Hematopoietic multipotent progenitor cell treated with erythropoietin and hydrocortisone succinate and interleukin-3 and kit ligand, for 8 days (in vitro differentiated cells): Measurements from ENCODE around the gene PDCD1.

Experiments
- DNase-seq: peaks from one replicate; pipeline ENCODE4 v3.0.0-alpha.2; 2015

Gene PDCD1

DNA sequence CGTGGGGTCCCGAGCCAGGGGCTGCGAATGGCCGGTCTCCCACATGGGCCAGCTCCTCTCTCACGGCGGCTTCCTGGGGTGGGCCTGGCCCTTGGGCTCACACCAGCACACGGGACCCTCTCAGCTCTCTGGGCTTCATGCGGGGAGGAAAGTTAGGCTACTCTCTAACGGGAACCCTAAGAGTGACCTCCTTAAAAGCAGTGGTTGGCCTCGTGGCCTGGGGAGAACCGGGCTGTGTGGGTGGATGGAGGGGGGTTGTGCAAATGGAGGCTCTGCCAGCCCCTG, 36.7 kb upstream of the PDCD1 start:
- no peak for DNase-seq

GRCh38 chr2:241894681-241895426, 36.2 kb upstream of the PDCD1 start:
- DNase-seq: no peak

DNA sequence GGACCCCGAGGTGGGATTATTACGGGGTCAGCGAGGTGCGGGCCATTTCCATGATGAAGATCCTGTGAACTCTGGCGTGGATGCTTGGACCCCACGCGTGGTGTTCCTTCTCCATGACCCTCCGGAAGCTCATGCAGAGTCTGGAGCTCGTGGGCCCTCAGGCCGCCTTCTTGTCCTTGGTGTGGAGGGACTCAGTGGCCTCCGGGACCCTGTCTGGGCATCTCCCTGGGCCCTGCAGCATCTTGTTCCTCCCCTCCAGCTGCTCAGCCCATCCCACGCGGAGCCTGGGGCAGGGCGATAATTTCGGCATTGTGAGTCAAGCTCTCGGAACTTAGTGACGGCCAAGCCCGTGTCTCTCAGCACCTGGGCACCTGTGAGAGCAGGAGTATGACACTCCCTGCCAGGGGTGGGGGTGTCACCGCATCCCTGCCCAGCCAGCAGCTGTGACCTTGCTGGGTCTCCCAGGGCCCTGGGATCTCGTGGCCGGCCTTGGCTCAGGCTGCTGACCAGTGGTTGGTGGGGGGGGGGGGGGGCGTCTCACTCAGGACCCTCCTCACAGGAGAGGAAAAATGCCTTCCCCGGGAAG, 35.5 kb upstream of the PDCD1 start:
- no peak for DNase-seq

GRCh38 chr2:241893265-241893664, 34.6 kb upstream of the PDCD1 start:
- no peak for DNase-seq

GRCh38 chr2:241892299-241893137, 33.8 kb upstream of the PDCD1 start:
- DNase-seq: peak; percentile 23

DNA sequence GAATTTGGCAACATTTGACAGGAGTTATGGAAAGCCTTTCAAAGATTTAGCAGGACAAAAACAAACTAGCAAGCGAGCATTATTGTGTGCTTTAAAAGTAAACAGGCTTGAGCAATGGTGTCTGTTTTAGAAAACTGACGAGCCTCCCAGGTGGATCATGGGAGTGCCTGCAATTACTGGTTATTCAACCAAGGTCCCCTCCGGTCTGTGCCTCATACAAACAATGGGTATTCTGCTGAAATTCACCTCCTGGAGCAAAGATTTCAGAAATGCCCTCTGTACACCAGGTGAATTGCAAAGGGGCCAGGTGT, 33.2 kb upstream of the PDCD1 start:
- DNase-seq: no peak

GRCh38 chr2:241891315-241891987, 32.8 kb upstream of the PDCD1 start:
- no peak for DNase-seq

DNA sequence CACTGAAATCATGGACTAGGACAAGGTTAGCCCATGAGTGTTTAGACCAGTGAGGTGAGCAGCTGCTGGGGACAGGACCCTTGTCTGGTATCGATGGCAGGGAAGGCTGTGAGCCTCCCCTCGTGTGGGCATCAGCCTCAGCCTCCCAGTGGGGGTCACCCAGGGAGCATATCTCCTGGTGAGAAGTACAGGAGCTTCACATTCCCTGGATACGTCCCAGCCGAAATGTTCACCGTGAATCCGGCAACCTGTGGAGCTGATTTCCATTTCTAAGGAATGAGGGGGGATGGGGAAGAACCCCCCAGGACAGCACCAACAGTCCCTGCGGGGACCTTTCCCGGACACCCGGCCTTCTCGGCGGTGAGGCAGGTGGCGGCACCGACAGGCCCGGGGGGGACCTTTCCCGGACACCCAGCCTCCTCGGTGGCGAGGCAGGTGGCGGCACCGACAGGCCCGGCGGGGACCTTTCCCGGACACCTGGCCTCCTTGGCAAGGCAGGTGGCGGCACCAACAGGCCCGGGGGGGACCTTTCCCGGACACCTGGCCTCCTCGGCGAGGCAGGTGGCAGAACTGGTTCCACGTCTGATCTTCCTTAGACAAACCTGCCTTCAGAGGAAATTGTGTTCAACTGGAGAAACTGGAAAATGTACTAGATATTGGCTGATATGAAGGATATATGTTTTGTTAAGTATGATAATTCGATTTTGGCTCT, 32.0 kb upstream of the PDCD1 start:
- no peak for DNase-seq

GRCh38 chr2:241888641-241889040, 29.9 kb upstream of the PDCD1 start:
- no peak for DNase-seq

DNA sequence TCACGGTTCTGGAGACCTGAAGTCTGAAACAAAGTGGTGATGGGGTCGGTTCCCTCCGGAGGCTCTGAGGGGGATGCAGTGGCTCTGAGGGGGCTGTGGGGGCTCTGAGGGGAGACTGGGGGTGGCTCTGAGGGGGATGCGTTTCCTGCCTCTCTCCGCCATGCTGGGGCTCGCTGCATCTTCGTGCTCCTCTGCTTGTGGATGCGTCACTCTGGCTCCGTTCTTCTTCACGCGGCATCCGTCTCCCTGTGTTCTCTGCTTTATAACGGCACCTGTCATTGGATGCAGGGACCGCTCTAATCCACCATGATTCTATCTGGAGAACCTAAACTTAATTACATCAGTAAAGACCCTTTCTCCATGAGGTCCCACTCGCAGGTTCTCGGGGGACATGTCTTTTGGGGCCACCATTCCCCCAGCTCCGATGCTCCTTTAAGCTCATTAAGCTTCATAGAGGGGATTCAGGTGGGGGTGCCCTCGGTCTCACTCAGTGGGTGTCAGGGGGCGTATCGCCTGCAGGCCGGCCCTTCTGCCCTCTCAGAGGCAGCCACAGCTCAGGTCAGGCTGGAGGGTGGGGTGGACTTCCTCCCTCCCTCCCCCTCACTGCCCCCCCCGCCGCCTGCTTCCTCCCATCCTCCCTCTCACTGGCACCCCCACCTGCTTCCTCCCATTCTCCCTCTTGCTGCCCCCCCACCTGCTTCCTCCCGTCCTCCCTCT, 29.3 kb upstream of the PDCD1 start:
- no peak for DNase-seq

GRCh38 chr2:241886840-241887447, 28.2 kb upstream of the PDCD1 start:
- DNase-seq: no peak

GRCh38 chr2:241885946-241886643, 27.4 kb upstream of the PDCD1 start:
- no peak for DNase-seq

DNA sequence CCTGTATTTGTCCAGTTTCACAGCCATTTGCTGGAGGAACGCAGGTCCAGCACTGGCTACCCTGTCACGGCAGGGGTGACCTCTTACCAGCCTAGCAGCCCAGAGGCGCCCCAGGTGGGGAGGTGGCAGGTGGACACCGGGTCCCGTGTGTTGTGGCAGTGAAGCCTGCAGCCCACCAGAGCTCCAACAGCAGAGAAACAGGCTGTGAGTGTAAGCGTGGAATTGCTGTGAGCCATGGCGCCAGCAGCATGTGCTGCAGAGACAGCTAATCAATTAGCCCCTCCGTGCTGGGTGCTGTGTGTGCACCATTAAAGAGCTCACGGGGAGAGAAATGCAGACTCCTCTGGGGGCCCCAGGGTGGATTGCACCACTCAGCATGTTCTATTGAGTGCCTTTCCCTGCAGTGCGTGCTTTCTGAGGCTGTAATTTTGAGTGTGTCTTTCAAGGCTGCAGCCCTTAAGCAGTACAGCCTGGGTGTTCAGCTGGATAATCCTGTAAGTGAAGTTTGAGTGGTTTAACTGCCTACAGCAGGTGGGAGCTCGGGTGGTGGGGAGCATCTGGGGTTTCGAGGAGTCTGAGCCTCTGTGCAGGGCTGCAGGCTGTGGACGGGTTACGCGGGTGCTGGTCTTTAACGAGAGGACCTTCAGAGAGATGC, 26.7 kb upstream of the PDCD1 start:
- no peak for DNase-seq

DNA sequence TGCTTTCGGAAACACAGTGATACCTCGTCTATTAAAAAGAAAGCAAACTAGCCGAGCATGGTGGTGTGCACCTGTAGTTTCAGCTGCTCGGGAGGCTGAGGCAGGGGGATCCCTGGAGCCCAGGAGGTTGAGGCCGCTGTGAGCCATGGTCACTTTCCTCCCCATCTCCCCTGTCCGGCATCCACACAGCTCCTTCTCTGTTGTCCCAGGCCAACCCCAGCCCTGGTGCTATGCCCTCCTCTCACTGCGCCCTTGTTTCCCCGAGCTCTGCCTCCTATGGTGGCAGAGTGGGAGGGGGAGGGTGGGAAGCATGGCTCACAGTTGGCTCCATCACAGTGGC, 26.2 kb upstream of the PDCD1 start:
- no peak for DNase-seq

GRCh38 chr2:241882091-241882625, 23.5 kb upstream of the PDCD1 start:
- peak; percentile 57 for DNase-seq

GRCh38 chr2:241880311-241881073, 21.8 kb upstream of the PDCD1 start:
- DNase-seq: no peak

GRCh38 chr2:241879326-241879725, 20.6 kb upstream of the PDCD1 start:
- DNase-seq: no peak

- DNase-seq: peak; percentile 79
Observed at GRCh38 chr2:241877989-241878970, 19.6 kb upstream of the PDCD1 start.
